ENCODE measurements around the gene MYRIP.

DNA sequence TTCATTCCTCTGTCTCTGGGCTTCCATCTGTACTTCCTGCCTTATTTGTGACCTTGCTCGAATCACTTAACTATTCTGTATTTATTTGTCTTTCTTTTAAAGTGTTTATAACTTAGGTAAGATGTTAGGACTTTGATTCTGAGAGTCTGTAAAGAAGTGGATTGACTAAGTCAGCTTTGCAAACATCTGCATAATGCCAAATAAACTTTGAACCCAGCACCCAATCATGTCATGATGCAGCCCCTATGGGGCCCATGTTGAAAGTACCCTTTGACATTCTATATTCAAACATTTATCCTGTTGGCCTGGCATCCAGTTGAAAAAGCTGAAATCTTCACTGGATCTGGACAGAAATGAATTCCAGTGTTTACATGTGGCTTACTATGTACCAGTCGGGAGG is 3.8 kb upstream of the MYRIP start:
- TF ChIP-seq, protein P1, sequence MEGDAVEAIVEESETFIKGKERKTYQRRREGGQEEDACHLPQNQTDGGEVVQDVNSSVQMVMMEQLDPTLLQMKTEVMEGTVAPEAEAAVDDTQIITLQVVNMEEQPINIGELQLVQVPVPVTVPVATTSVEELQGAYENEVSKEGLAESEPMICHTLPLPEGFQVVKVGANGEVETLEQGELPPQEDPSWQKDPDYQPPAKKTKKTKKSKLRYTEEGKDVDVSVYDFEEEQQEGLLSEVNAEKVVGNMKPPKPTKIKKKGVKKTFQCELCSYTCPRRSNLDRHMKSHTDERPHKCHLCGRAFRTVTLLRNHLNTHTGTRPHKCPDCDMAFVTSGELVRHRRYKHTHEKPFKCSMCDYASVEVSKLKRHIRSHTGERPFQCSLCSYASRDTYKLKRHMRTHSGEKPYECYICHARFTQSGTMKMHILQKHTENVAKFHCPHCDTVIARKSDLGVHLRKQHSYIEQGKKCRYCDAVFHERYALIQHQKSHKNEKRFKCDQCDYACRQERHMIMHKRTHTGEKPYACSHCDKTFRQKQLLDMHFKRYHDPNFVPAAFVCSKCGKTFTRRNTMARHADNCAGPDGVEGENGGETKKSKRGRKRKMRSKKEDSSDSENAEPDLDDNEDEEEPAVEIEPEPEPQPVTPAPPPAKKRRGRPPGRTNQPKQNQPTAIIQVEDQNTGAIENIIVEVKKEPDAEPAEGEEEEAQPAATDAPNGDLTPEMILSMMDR (IDR thresholded peaks at IDR 0.05) = no peak
- no peak for TF ChIP-seq POLR2A (IDR thresholded peaks at IDR 0.05)

Data from adrenal gland (tissue), 5 donors.